Neural cell (in vitro differentiated cells): ENCODE results near the gene FSTL5.

ENCODE experiments used
- EP300 ChIP-seq: fragments of 450-650 bp; conservative IDR thresholded peaks from 2 replicates; pipeline ENCODE4 v1.6.1; 2014; ENCODE audit warnings: antibody characterized with exemption, mild to moderate bottlenecking, moderate library complexity; ENCODE audit not compliant: poor library complexity, severe bottlenecking
- RAD21 ChIP-seq: fragments of 450-650 bp; conservative IDR thresholded peaks from 2 replicates; pipeline ENCODE4 v1.6.1; 2014; ENCODE audit warnings: antibody characterized with exemption, mild to moderate bottlenecking, moderate library complexity
- SMC3 ChIP-seq: fragments of 450-650 bp; conservative IDR thresholded peaks from 2 replicates; pipeline ENCODE4 v1.6.1; 2014; ENCODE audit warnings: antibody characterized with exemption, mild to moderate bottlenecking, moderate library complexity; ENCODE audit not compliant: poor library complexity
- TAF1 ChIP-seq: IDR thresholded peaks from 2 replicates; pipeline ENCODE4 v1.6.1; 2012; ENCODE audit warnings: low read depth
- TF ChIP-seq, protein P1 (sequence below): fragments of 450-650 bp; IDR thresholded peaks from 2 replicates; pipeline ENCODE4 v1.5.1; 2014; ENCODE audit warnings: antibody characterized with exemption, mild to moderate bottlenecking, moderate library complexity; ENCODE audit not compliant: poor library complexity, severe bottlenecking
- TF ChIP-seq, protein P2 (sequence below): IDR thresholded peaks from 2 replicates; pipeline ENCODE4 v1.6.1; 2012; ENCODE audit warnings: borderline replicate concordance

DNA sequence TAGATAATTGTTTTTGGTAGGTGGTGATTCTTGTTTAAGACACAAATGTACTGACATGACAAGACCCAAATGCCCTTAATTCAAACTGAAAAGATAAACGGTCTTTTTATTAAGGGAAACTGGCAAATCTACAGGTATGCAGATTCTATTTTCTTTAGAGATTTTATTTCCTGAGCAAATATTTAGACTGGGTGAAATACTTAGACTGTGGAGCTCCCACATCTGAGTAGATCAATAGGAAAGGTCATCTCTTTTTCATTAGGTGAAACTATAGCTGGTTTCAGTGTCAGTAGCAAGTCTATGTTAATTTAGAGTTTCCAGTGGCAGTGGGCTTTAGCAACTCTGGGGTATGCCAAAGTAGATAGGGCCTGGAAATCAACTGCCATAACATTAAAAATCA, 446.7 kb downstream of the FSTL5 start:
- TF ChIP-seq, protein P1, sequence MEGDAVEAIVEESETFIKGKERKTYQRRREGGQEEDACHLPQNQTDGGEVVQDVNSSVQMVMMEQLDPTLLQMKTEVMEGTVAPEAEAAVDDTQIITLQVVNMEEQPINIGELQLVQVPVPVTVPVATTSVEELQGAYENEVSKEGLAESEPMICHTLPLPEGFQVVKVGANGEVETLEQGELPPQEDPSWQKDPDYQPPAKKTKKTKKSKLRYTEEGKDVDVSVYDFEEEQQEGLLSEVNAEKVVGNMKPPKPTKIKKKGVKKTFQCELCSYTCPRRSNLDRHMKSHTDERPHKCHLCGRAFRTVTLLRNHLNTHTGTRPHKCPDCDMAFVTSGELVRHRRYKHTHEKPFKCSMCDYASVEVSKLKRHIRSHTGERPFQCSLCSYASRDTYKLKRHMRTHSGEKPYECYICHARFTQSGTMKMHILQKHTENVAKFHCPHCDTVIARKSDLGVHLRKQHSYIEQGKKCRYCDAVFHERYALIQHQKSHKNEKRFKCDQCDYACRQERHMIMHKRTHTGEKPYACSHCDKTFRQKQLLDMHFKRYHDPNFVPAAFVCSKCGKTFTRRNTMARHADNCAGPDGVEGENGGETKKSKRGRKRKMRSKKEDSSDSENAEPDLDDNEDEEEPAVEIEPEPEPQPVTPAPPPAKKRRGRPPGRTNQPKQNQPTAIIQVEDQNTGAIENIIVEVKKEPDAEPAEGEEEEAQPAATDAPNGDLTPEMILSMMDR, result no peak
- no peak for TF ChIP-seq EP300
- no peak for TF ChIP-seq TAF1
- no peak for TF ChIP-seq RAD21
- TF ChIP-seq, protein P2, sequence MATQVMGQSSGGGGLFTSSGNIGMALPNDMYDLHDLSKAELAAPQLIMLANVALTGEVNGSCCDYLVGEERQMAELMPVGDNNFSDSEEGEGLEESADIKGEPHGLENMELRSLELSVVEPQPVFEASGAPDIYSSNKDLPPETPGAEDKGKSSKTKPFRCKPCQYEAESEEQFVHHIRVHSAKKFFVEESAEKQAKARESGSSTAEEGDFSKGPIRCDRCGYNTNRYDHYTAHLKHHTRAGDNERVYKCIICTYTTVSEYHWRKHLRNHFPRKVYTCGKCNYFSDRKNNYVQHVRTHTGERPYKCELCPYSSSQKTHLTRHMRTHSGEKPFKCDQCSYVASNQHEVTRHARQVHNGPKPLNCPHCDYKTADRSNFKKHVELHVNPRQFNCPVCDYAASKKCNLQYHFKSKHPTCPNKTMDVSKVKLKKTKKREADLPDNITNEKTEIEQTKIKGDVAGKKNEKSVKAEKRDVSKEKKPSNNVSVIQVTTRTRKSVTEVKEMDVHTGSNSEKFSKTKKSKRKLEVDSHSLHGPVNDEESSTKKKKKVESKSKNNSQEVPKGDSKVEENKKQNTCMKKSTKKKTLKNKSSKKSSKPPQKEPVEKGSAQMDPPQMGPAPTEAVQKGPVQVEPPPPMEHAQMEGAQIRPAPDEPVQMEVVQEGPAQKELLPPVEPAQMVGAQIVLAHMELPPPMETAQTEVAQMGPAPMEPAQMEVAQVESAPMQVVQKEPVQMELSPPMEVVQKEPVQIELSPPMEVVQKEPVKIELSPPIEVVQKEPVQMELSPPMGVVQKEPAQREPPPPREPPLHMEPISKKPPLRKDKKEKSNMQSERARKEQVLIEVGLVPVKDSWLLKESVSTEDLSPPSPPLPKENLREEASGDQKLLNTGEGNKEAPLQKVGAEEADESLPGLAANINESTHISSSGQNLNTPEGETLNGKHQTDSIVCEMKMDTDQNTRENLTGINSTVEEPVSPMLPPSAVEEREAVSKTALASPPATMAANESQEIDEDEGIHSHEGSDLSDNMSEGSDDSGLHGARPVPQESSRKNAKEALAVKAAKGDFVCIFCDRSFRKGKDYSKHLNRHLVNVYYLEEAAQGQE, result no peak
- no peak for TF ChIP-seq SMC3
